CD14-positive monocyte (primary cell): ENCODE results near the gene WTAP. TPM values are rescaled to one million over a fixed set of nuclear protein-coding genes. Genes with fewer than 3 reads are reported as not detected.

Experiments
- DNase-seq, 3 donors: peaks; one replicate each; pipeline ENCODE4 v3.0.0-alpha.2; 2011 to 2022
- H2AFZ ChIP-seq: 2 replicates; pipeline ENCODE4 v1.6.0; 2012; ENCODE audit warnings: mild to moderate bottlenecking, low read depth, low read length, inconsistent platforms; ENCODE audit not compliant: insufficient read depth, poor library complexity, severe bottlenecking
- H3K27ac ChIP-seq, 2 donors: 1 replicate in 1 of 2; 2 replicates in 1 of 2; pipeline ENCODE4 v1.5.1; 2012 to 2013; ENCODE audit warnings: low read length in 2 of 2, control low read depth in 1 of 2, inconsistent platforms in 1 of 2, low read depth in 1 of 2, mild to moderate bottlenecking in 1 of 2
- H3K27me3 ChIP-seq, 2 donors: one replicate each; pipeline versions ENCODE4 v1.6.0 to v1.6.1; 2011 to 2013; ENCODE audit warnings: low read length in 2 of 2; ENCODE audit not compliant: control insufficient read depth in 2 of 2, insufficient read depth in 2 of 2
- H3K36me3 ChIP-seq, 2 donors: replicated peaks in 1 of 2; 1 replicate in 1 of 2; 2 replicates in 1 of 2; pipeline versions ENCODE4 v1.5.1 to v1.6.1; 2012 to 2013; ENCODE audit warnings: low read length in 2 of 2, control low read depth in 1 of 2, inconsistent platforms in 1 of 2, mild to moderate bottlenecking in 1 of 2; ENCODE audit not compliant: insufficient read depth in 2 of 2, control insufficient read depth in 1 of 2
- H3K4me1 ChIP-seq, 2 donors: 1 replicate in 1 of 2; 2 replicates in 1 of 2; pipeline versions ENCODE4 v1.5.1 to v1.6.1; 2012 to 2013; ENCODE audit warnings: low read length in 2 of 2, control low read depth in 1 of 2, inconsistent platforms in 1 of 2, mild to moderate bottlenecking in 1 of 2, moderate library complexity in 1 of 2; ENCODE audit not compliant: insufficient read depth in 2 of 2, control insufficient read depth in 1 of 2
- H3K4me2 ChIP-seq: replicated peaks from 2 replicates; pipeline ENCODE3; 2012; ENCODE audit warnings: low read length, moderate library complexity, mild to moderate bottlenecking; ENCODE audit not compliant: poor library complexity, severe bottlenecking; ENCODE audit errors: extremely low read depth
- H3K4me3 ChIP-seq, 3 experiments: fragments of 200-600 bp in 1 of 3; sonication (generic) in 1 of 3; replicated peaks in 1 of 3; 1 replicate in 2 of 3; 2 replicates in 1 of 3; pipeline ENCODE4 v1.5.1; 2011 to 2013; ENCODE audit warnings: low read length in 3 of 3, mild to moderate bottlenecking in 3 of 3, control low read depth in 2 of 3, low read depth in 2 of 3, inconsistent platforms in 1 of 3, moderate library complexity in 1 of 3
- H3K79me2 ChIP-seq: 2 replicates; pipeline ENCODE4 v1.6.0; 2012; ENCODE audit warnings: mild to moderate bottlenecking, control low read depth, inconsistent platforms, low read length, moderate library complexity; ENCODE audit not compliant: insufficient read depth
- H3K9ac ChIP-seq: 2 replicates; pipeline ENCODE4 v1.6.0; 2017; ENCODE audit warnings: low read length, mild to moderate bottlenecking; ENCODE audit not compliant: insufficient read depth, poor library complexity, severe bottlenecking
- H3K9me3 ChIP-seq, 2 donors: replicated peaks in 1 of 2; 1 replicate in 1 of 2; 2 replicates in 1 of 2; pipeline versions ENCODE4 v1.5.1 to v1.6.1; 2012 to 2013; ENCODE audit warnings: low read length in 2 of 2, control low read depth in 1 of 2; ENCODE audit not compliant: control insufficient read depth in 1 of 2, insufficient read depth in 1 of 2
- H4K20me1 ChIP-seq: 2 replicates; pipeline ENCODE4 v1.6.0; 2012; ENCODE audit warnings: mild to moderate bottlenecking, low read length, control low read depth, moderate library complexity; ENCODE audit not compliant: insufficient read depth
- H3K27ac Mint-ChIP-seq, 7 donors: one replicate each; pipeline ENCODE4 v1.8.0; 2020; ENCODE audit warnings: mild to moderate bottlenecking in 7 of 7, mixed read lengths in 7 of 7, moderate library complexity in 6 of 7, inconsistent platforms in 2 of 7
- H3K27me3 Mint-ChIP-seq, 3 donors: one replicate each; pipeline ENCODE4 v1.8.0; 2021 to 2022; ENCODE audit warnings: low read depth in 3 of 3, mild to moderate bottlenecking in 3 of 3, mixed read lengths in 3 of 3, moderate library complexity in 3 of 3, inconsistent platforms in 1 of 3
- H3K36me3 Mint-ChIP-seq, 2 donors: one replicate each; pipeline ENCODE4 v1.8.0; 2020; ENCODE audit warnings: mixed read lengths in 2 of 2, inconsistent platforms in 1 of 2, mild to moderate bottlenecking in 1 of 2
- H3K4me1 Mint-ChIP-seq: one replicate; pipeline ENCODE4 v1.8.0; 2020; ENCODE audit warnings: mild to moderate bottlenecking, mixed read lengths
- H3K4me3 Mint-ChIP-seq, 2 donors: one replicate each; pipeline ENCODE4 v1.8.0; 2020; ENCODE audit warnings: mild to moderate bottlenecking in 2 of 2, mixed read lengths in 2 of 2, moderate library complexity in 1 of 2
- H3K9me3 Mint-ChIP-seq, 7 donors: one replicate each; pipeline ENCODE4 v1.8.0; 2020 to 2022; ENCODE audit warnings: mixed read lengths in 7 of 7, mild to moderate bottlenecking in 6 of 7, moderate library complexity in 6 of 7, inconsistent platforms in 2 of 7
- WGBS: methylation state at CpG from one replicate; pipeline ENCODE4 v1.1.5; 2013; ENCODE audit warnings: missing lambda C conversion rate; ENCODE audit not compliant: insufficient coverage; 5-methylcytosine and 5-hydroxymethylcytosine counted together
- intact Hi-C, 2 donors: fragments of 100-400 bp; cut with micrococcal nuclease; formaldehyde crosslinking; loops; one replicate each; pipeline versions ENCODE4 v1.15.0 to v1.15.1; 2023
- polyA plus RNA-seq, 3 donors: library from polyadenylated mRNA; depleted of rRNA in 1 of 3; unstranded in 2 of 3; stranded (reverse) in 1 of 3; fragments of 300-500 nt in 2 of 3; fragments of >200 nt in 1 of 3; fragmentation: Illumina TruSeq in 2 of 3; gene quantifications; 1 replicate in 2 of 3; 2 replicates in 1 of 3; pipeline ENCODE4 v1.2.3, GENCODE V29; 2012 to 2021
- TF ChIP-seq, protein P1 (sequence below): fragments of 200-600 bp; IDR thresholded peaks from one replicate; pipeline ENCODE4 v1.8.0; 2022; ENCODE audit warnings: antibody characterized with exemption, mild to moderate bottlenecking

WTAP gene
- polyA plus RNA-seq, 3 donors: 50.8 to 95.9 (median 94.7) TPM

DNA sequence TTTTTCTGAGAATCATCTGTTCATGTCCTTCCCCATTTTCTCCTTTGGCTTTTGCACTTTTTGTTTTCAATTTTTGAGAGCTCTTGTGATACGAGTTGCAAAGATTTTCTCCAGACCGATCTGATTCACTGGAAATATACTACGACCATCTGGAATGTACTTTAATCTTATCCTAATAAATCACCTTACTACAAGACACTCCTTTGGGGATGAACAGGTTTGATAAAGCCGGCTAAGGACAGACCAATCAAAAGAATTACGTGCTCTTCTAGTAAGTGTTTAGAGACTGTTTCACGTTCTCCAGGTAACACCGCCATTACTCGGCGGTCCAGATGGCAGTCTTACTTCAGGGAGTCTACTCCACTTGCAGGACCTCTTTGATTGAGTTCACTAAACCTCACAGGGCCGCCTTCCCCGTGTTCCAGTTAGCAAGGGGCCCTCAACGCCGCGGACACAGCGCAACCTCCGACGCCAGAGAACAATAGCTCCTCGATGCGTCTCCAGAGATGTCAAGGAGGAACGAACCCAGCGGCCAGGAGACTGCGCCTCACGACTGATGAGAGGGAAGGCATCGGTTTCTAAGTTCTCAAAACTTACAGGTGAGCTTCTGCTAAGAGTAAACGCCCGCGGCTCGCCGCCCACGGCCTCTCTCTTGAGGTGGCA lies 920 bp upstream of the WTAP start:
- DNase-seq: no peak
- peak overlapping the region; percentile 78 for H2AFZ ChIP-seq
- 0% methylated on average over 27 of the region's 30 CpGs for WGBS

GRCh38 chr6:159727717-159728445 lies 575 bp downstream of the WTAP start:
- Mint-ChIP-seq H3K4me1 (peaks cover 47% of the 10 kb centered on the region), H3K36me3 (peaks cover 6 to 31% of the 10 kb centered on the region in 2 donors), H3K27me3 (no peaks in the 10 kb centered on the region), H3K4me3 (peak overlapping the region; percentile 89 to 90), H3K9me3 (peaks cover 0 to under 1% (median 0%) of the 10 kb centered on the region in 7 donors), H3K27ac (peak overlapping the region; percentile 84 to 95 (median 93))
- Histone ChIP-seq H2AFZ (peak overlapping the region; percentile 67), H3K4me3 (peak overlapping the region; percentile 75 to 98 (median 97)), H3K4me2 (peak overlapping the region; percentile 81), H3K79me2 (peaks cover 94% of the 10 kb centered on the region), H3K27me3 (no peaks in the 10 kb centered on the region), H3K9ac (peak overlapping the region; percentile 97), H3K27ac (peak overlapping the region; percentile 89 to 100), H4K20me1 (peaks cover 55% of the 10 kb centered on the region), H3K4me1 (peaks cover 27 to 44% of the 10 kb centered on the region in 2 donors), H3K36me3 (peaks cover 0 to 9% of the 10 kb centered on the region in 2 donors), H3K9me3 (no peaks in the 10 kb centered on the region)
- intact Hi-C loops: loop anchor here (2.0 to 10.0 kb wide), 3 partner anchors 34 to 257 kb away; partner anchors contain the start of genes ACAT2 (in 2 of the 2) and SOD2 (in 2 of the 2)
- peak in 2 of 3 donors; percentile 19 to 27 for DNase-seq
- TF ChIP-seq, protein P1, sequence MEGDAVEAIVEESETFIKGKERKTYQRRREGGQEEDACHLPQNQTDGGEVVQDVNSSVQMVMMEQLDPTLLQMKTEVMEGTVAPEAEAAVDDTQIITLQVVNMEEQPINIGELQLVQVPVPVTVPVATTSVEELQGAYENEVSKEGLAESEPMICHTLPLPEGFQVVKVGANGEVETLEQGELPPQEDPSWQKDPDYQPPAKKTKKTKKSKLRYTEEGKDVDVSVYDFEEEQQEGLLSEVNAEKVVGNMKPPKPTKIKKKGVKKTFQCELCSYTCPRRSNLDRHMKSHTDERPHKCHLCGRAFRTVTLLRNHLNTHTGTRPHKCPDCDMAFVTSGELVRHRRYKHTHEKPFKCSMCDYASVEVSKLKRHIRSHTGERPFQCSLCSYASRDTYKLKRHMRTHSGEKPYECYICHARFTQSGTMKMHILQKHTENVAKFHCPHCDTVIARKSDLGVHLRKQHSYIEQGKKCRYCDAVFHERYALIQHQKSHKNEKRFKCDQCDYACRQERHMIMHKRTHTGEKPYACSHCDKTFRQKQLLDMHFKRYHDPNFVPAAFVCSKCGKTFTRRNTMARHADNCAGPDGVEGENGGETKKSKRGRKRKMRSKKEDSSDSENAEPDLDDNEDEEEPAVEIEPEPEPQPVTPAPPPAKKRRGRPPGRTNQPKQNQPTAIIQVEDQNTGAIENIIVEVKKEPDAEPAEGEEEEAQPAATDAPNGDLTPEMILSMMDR: no peak
- WGBS: under 1% methylated on average over 36 of the region's 44 CpGs

More for the DNA sequence above, 920 bp upstream of the WTAP start:
- Mint-ChIP-seq H3K4me3 (peak overlapping the region; percentile 89 to 92), H3K4me1 (peaks cover 40% of the 10 kb centered on the region), H3K27me3 (no peaks in the 10 kb centered on the region), H3K27ac (peak overlapping the region; percentile 95 to 98 (median 97)), H3K36me3 (peaks cover 10 to 28% of the 10 kb centered on the region in 2 donors), H3K9me3 (peaks cover 0 to 2% (median 0%) of the 10 kb centered on the region in 7 donors)
- Histone ChIP-seq H3K27me3 (no peaks in the 10 kb centered on the region), H3K4me2 (peak overlapping the region; percentile 81), H3K4me3 (peak overlapping the region; percentile 81 to 97 (median 82)), H3K36me3 (peaks cover 0 to 3% of the 10 kb centered on the region in 2 donors), H3K79me2 (peaks cover 93% of the 10 kb centered on the region), H3K9ac (peak overlapping the region; percentile 97), H4K20me1 (peaks cover 45% of the 10 kb centered on the region), H3K9me3 (no peaks in the 10 kb centered on the region), H3K4me1 (peaks cover 27 to 44% of the 10 kb centered on the region in 2 donors), H3K27ac (peak overlapping the region; percentile 89 to 100)
- intact Hi-C loops: loop anchor here (2.0 to 10.0 kb wide), 3 partner anchors 34 to 258 kb away; partner anchors contain the start of genes ACAT2 (in 2 of the 2) and SOD2 (in 1 of the 2)
- TF ChIP-seq, protein P1: no peak
